ENCODE measurements around the gene GRM7.

Gene GRM7

DNA sequence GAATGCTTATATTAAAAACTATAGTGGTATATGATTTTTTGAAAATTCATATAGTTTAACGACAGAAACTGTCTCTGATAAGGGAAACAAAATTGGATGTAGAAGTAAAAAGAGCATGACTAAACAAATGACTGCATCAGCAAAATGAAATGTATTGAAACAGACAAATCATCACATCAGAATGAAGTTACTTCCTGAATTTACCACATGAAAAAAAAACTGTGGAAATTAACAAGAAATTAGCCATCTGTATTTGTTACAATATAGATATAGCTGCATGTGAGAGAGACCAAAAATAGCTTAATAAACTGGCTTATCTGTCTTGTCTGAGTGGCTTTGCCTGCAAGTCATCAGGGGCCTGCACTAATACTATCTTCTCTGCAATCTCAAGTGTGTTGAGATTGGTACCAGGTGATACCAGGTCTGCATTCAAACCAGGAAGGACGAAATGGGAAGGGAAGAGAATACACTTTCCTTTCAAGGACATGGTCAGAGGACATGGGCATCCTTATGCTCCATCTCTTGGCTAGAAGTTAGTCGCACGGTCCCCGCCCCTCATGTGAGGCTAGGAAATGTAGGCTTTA lies 388.7 kb downstream of the GRM7 start:
- no peak for DNase-seq

- DNase-seq: no peak
Observed at GRCh38 chr3:7254251-7254650, 393.3 kb downstream of the GRM7 start.

- no peak for DNase-seq
Observed at GRCh38 chr3:7260975-7261374, 400.1 kb downstream of the GRM7 start.

- no peak for DNase-seq
Observed at GRCh38 chr3:7263347-7264195, 402.7 kb downstream of the GRM7 start.

- no peak for DNase-seq
Observed at GRCh38 chr3:7264196-7264526, 403.2 kb downstream of the GRM7 start.

GRCh38 chr3:7265736-7266135 lies 404.8 kb downstream of the GRM7 start:
- DNase-seq: no peak

- no peak for DNase-seq
Observed at GRCh38 chr3:7266551-7266950, 405.6 kb downstream of the GRM7 start.

GRCh38 chr3:7270731-7271130 lies 409.8 kb downstream of the GRM7 start:
- no peak for DNase-seq

DNA sequence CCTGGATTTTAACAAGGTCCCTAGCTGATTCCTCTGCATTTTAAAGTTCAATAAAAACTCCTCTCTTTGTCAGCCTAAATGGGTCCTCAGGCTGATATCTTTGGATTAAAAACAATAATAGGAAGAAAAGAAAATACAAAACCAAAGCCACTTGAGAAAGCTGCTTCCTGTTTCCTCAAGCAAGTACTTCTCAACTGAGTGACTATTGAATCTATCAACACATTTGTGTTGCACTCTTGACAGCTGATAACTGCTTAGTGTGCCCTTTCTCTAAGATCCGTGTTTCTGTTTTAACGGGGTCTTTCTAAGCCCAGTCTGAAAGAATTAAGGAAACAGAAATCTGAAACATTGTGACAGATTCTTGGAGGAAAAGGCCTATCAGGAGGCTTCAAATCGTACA lies 410.7 kb downstream of the GRM7 start:
- no peak for DNase-seq

DNA sequence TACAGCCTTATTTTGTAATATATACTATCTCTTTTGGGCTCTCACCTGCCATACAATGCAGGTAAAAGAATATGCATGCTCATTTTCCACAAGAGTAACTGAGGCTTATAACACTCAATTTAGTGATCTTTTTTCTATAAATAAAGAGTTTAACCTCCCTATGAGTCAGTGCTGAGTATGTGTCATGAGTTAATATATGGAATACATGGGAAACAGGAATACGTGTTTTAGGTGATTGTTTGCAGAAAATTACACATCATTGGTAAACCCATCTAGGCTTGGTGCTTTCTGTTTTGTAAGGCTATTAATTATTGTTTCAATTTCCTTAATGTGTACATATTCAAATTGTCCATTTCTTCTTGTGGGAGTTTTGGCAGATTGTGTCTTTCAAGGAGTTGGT lies 411.3 kb downstream of the GRM7 start:
- DNase-seq: no peak

GRCh38 chr3:7275396-7275795 lies 414.5 kb downstream of the GRM7 start:
- no peak for DNase-seq

DNA sequence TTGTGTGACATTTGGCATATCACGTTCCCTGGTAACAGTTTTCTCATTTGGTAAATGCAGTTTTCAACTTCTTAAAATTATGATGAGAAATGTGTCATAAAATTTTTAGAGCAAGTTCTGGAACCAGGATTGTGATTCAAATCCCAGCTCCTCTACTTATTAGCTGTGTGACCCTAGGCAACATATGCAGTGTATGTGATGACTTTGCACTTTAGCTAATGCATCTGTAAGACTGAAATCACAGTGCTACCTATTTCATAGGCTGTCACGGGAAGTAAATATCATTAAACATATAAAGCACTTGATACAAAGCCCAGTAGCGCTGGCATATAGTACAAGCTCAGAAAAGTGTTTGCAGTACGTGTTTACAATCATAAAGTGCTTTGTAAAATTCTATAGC lies 419.4 kb downstream of the GRM7 start:
- DNase-seq: no peak

GRCh38 chr3:7282988-7283387 lies 422.1 kb downstream of the GRM7 start:
- no peak for DNase-seq

DNA sequence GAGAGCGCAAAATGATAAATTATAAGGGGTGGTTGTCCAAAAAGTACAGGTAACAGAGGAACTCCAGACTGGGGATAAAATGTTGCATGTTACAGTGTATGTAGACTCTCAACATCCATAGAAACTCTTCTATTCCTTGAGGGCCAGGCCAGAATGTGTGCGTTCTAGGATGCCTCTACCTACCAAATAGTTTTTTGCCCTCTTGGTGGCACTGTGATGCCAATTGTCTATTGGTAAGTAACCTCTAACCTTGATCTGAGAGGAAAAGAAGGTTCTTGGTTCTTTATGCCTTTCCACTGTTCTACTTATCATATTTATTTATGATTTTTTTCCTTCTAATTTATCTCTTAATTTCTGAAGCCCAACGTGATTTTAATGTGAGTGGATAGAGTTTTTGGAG lies 424.6 kb downstream of the GRM7 start:
- no peak for DNase-seq

DNA sequence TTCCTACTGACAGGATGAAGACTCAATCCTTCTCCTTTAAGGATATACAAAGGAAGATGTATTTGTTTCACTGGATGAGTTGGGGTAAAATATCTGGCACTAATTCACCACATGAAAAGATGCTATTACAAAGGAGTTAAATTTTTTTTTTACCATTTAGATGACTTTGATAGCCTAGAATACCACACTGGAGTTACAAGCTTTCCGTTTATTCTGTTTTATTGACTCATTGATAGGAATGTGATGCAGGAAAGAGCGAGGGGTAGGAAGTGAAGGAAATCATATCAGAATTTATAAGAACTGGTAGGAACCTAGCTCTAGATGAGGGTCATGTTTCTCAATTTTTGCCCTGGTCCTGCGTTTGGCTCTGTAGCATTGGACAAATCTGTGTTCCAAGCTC lies 427.2 kb downstream of the GRM7 start:
- no peak for DNase-seq

- no peak for DNase-seq
Observed at GRCh38 chr3:7289121-7289520, 428.2 kb downstream of the GRM7 start.

- no peak for DNase-seq
Observed at GRCh38 chr3:7290077-7290825, 429.3 kb downstream of the GRM7 start.

- no peak for DNase-seq
Observed at GRCh38 chr3:7292362-7292761, 431.4 kb downstream of the GRM7 start.

DNA sequence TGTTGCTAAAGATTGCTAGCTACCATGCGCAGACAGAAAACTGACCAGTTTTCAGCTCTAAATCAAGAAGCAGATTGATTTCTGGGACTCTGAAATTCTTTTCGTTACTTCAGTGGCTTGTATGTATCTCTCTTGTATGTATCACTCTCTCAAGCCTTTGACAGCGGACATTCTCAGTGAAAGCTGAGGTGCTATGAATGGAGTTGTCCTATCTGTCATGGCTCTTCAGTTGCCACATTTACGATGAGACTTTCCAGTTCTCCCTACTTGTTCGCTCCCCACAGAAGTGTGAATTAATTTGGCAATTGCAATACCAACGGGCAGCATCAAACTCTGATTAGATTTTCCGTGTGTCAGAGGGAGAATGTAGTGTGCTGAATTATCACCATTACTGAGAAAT lies 432.4 kb downstream of the GRM7 start:
- no peak for DNase-seq

DNA sequence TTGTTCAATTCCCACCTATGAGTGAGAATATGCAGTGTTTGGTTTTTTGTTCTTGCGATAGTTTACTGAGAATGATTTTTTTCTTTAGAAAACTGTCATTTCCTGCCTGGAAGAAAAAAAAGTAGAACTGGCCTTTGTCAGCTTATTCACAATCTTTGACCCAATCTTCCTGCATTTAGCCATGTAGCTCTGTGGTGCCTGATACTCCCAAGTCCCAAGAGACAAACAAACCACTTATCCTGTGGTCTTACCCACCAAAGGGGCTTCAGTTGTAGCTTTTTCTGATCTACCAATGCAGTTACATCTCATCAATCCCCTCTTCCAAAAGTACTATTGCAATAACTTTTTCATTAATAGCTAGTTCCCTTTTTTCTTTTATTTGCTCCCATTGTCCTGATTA lies 444.6 kb downstream of the GRM7 start:
- no peak for DNase-seq

GRCh38 chr3:7306901-7307300 lies 446.0 kb downstream of the GRM7 start:
- no peak for DNase-seq

- no peak for DNase-seq
Observed at GRCh38 chr3:7307410-7307809, 446.5 kb downstream of the GRM7 start.

- DNase-seq: no peak
Observed at GRCh38 chr3:7309641-7310102, 448.8 kb downstream of the GRM7 start.

GRCh38 chr3:7315037-7315436 lies 454.1 kb downstream of the GRM7 start:
- no peak for DNase-seq

Data from activated naive CD4-positive, alpha-beta T cell treated with Interleukin-2 at 50 U/mL for 16 hours (primary cell).